ENCODE measurements around the gene SHISA4.

The SHISA4 gene

DNA sequence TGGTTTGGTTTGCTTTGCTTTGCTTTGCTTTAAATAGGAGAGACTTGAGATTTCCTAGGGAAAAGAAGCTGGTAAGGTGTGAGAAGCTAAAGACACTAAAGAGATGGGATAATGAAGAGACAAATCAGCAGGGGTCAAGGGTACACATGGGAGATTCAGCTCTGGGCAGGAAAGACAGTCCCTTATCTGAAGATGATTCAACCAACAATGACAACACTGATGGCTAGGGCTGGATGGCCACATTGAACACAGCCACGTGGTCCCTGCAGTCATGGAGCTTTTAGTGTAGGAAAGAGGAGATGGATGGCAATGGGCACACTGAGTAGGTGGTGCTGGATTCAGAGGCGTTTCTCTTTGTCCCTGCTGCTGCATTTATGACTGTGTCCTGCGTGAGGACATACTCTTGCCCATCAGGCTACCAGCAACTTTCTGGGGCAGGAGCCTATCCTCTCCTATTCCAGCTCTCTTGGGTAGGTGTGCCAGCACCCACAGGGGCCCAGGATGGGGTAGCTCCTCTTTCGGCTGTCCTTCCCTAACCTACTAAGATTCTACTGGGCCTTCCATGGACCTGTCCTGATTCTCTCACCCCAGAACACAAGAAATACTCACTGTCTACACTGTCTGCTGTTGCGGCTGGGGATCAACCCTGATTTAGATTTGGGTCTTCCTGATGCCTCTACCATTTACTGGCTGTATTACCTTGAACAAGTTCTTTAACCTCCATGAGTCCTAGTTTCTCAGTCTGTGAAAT is 1.4 kb upstream of the SHISA4 start:
- TF ChIP-seq POLR2A (IDR thresholded peaks at IDR 0.05; ENCODE audit: low read depth, low read length): no peak
- FAIRE-seq: no peak

DNA sequence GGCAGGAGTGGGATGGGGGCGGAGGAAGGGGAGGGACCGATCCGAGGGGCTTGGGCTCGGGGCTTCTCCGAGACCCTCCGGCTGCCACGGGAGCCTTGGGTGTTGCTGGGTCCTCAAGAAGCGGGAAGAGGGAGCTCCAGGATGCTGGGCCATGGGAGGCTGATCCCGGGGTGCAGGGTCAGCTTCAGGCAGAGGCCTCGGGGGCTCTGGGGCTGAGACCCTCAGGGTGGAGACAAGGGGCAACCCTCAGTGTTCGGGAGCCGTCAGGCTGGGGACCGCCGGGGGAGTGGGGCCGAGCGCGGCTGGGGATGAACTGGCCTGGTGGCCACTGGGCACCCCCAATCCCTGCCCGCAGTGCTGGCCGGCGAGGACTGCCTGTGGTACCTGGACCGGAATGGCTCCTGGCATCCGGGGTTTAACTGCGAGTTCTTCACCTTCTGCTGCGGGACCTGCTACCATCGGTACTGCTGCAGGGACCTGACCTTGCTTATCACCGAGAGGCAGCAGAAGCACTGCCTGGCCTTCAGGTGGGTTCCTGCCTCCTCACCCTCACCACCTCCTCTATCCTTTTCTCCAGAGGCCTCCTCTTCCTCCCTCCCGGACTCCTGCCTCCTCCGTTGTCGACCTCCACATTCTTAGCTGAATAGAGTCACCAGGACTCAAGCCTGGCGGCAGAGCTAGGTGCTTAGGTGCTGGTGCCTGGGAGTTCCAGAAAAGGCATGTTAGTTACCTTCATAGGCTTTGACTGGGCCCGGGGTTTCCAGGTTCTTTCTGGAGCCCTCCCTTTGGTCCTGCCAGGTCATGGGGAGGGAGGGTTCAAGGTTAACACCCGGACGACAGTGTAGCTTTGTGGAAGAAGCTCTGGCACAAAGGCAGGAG is 631 bp downstream of the SHISA4 start:
- FAIRE-seq: no peak
- no peak for DNase-seq (ENCODE audit: insufficient read length, low spot score)
- no peak for TF ChIP-seq POLR2A (IDR thresholded peaks at IDR 0.05; ENCODE audit: low read depth, low read length)

More for the DNA sequence above, 1.4 kb upstream of the SHISA4 start:
- no peak for DNase-seq (ENCODE audit: insufficient read length, low spot score)

DNA sequence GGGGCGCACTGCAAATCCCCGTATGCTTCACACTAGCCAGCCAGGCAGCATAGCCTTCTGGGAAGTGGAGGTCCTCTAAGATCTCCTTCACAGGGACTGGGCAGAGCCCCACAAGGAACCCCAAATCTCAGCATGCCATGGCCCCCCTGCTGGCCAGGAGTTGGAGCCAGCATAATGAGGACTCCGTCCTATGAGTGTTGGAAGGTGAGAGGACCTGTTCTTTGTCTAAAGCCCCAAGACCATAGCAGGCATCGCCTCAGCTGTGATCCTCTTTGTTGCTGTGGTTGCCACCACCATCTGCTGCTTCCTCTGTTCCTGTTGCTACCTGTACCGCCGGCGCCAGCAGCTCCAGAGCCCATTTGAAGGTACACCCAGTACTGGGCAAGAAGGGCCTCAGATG is 1.5 kb downstream of the SHISA4 start:
- no peak for TF ChIP-seq POLR2A (IDR thresholded peaks at IDR 0.05; ENCODE audit: low read depth, low read length)
- FAIRE-seq (no peak), DNase-seq (ENCODE audit: insufficient read length, low spot score) (no peak)

DNA sequence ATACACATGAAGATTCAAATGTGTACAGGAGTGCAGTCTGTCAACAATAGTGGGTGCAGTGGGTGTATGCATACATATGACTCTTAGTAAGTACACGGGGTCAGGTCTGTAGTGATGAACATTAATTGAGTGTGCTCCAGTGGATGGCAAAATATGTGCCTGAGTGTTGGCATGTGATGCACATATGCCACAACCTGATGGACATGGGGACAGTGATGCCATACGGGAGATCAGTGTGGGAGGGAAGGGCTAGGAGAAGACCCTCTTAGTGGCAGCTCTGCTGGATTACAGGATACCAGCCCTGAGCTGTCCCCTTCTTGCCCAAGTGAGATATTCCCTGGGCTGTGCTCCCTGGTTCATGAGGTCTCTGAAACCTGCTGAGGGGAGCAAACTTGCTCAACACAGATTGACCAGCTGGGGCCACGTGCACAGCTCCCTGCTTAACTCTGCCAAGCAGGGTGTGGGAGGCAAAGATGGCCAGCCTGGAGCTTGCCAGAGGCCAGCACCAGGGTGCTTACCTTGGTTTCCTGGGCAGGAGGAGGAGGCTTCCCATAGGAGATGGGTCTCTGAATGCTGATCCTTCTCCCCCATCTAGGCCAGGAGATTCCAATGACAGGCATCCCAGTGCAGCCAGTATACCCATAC is 2.2 kb downstream of the SHISA4 start:
- no peak for TF ChIP-seq POLR2A (IDR thresholded peaks at IDR 0.05; ENCODE audit: low read depth, low read length)
- no peak for FAIRE-seq
- no peak for DNase-seq (ENCODE audit: insufficient read length, low spot score)

DNA sequence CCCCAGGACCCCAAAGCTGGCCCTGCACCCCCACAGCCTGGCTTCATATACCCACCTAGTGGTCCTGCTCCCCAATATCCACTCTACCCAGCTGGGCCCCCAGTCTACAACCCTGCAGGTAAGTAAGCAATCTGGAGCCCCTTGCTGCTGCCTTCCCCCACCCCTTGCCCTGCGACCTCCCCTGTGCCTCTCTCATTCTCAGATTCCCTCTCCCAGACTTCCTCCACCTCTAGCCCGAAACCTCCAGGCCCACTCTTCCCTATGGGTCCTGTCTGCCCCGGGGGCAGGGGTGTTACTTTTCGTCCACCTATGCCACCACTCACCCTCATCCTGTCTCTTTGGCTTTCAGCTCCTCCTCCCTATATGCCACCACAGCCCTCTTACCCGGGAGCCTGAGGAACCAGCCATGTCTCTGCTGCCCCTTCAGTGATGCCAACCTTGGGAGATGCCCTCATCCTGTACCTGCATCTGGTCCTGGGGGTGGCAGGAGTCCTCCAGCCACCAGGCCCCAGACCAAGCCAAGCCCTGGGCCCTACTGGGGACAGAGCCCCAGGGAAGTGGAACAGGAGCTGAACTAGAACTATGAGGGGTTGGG is 2.9 kb downstream of the SHISA4 start:
- no peak for FAIRE-seq
- TF ChIP-seq POLR2A (IDR thresholded peaks at IDR 0.05; ENCODE audit: low read depth, low read length): no peak
- DNase-seq (ENCODE audit: insufficient read length, low spot score): no peak

DNA sequence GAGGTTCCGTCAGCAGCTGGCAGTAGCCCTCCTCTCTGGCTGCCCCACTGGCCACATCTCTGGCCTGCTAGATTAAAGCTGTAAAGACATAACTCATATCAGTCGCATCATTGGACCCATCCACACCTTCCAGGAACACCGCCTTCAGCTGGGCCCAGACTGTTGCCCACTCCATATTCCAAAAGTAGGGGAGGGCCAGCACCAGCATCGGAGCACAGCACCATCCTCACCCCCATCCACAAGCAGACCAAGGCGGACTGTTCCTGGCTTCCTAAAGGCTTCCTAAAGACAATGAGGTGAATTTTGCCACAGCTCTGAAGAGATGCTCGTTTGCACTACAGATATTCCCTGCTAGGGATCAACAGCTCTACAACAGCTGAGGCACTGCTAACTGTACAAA is 3.5 kb downstream of the SHISA4 start:
- DNase-seq (ENCODE audit: insufficient read length, low spot score): no peak
- FAIRE-seq: no peak
- no peak for TF ChIP-seq POLR2A (IDR thresholded peaks at IDR 0.05; ENCODE audit: low read depth, low read length)

DNA sequence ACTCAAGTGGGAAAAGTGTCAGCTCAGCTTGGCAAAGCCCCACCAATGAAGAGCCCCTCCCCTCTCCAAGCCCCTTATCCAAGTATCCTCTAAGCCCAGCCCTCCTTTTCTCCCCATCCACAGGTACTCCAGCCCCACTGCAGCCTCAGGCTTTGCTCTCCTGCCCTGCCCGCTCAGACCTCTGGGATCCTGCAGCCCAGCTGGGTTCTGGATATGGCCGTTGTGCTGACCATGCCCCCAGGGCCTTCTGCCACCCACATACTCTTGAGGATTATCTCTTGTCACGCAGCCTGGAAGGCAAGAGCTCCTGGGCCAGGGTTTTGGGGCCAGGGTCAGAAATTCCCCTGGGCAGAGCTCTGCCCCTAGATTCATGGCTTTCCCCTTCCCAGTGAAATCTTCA is 4.7 kb downstream of the SHISA4 start:
- no peak for DNase-seq (ENCODE audit: insufficient read length, low spot score)
- TF ChIP-seq POLR2A (IDR thresholded peaks at IDR 0.05; ENCODE audit: low read depth, low read length): no peak
- FAIRE-seq: no peak

DNA sequence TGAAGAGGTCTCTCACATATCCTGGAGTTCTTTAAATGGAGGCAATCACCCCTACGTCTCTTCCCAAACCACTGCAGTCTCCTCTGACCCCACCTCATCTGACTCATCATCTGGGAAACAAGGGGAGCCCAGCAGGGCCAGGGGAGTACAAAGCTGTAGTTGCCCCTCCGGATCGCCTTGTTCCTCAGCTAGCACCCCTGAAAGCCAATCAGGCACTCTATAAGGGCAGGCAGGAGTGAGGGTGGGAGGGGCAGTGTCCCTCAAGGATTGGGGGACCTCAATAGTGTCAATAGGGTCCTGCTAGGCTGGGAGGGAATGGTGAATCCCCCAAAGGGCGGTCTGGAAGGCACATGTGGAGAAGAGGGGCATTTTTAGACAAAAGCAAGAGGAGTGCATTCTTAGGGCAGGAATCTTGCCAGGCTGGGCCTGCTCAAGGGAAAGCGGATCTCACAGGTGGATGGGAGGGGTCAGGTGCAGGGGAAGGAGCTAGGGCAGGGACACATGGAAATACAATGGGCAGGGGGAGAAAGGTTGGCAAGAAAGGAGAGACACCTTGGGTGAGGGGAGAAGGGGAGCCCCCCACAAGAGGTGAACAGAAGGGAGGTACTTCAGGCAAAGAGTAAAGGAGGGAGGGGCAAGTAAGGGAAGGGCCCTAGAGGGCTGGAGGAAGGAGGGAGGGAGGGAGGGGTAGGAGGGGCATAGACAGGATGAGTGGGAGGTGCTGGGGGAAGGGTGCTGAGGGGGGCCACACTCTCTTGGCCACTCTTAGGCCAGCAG is 5.8 kb downstream of the SHISA4 start:
- FAIRE-seq (no peak), DNase-seq (ENCODE audit: insufficient read length, low spot score) (no peak)
- no peak for TF ChIP-seq POLR2A (IDR thresholded peaks at IDR 0.05; ENCODE audit: low read depth, low read length)

DNA sequence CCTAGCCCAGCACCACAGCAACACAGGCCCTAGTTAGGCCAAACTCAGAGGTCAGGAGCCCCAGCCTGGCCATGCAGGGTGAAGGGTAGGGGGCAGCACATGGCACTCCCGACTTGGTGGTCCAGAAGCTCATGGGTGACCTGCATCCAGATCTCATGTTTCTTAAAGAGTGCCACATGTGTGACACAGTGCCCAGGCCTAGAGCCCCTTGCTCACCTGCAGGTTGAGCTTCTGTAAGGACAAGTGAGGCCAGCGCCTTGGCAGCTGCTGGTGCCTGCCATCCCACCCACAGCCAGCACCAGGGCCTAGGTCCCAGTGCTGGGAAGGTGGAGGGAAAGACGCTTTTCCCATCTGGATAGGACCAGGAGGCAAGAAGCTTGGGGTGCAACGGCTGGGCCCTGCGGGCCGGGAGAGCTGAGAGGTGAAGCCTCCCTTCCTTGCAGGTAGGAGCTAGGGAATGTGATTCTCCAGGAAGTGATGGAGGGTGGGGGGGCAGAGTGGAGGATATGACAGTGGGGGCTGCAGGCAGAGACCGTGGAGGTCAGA is 6.5 kb downstream of the SHISA4 start:
- no peak for FAIRE-seq
- TF ChIP-seq POLR2A (IDR thresholded peaks at IDR 0.05; ENCODE audit: low read depth, low read length): no peak

DNA sequence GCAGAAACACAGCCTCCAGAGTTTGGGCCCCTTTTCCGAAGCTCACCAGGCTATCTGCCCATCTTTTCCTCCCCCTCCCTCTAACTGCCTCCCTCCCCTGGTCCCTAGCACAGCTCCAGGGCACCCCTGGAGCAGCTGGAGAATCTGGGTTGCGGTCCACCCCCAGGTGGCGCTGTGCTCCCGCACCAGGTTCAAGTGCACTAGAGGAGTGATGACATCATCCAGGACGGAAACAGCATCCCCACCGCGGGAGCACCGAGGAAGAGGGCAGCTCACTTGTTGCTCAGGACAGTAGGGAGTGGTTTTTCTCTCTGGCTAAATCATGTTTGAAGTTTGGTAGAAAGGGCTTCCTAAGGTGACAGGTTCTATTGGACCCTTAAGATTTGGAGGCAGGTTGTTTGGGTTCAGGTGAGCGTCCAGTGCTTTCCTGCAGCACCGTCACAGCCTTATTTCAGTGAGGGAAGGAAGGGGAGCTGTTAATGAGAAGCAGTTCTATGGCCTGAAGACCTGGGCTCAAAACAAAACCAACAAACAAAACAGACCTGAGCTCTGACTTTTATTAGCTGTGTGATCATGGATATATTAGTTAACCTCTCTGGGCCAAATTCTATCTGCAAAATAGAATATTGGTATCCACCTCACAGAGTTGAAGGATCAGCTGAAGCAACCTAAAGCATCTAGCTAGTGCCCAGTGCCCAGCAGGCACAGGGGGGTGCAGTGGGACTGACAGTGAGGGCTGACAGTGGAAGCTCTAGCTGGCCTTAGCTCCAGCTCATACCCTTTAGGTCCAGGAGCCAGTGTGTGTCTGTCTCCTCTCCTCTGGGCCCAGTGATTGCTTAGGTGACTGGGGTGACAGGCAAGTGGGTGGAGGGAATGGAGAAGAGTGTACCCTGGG is 7.5 kb downstream of the SHISA4 start:
- TF ChIP-seq POLR2A (IDR thresholded peaks at IDR 0.05; ENCODE audit: low read depth, low read length): no peak
- peak; percentile 89 for DNase-seq (ENCODE audit: insufficient read length, low spot score)
- peak; percentile 55 for FAIRE-seq

More for the DNA sequence above, 6.5 kb downstream of the SHISA4 start:
- no peak for DNase-seq (ENCODE audit: insufficient read length, low spot score)

DNA sequence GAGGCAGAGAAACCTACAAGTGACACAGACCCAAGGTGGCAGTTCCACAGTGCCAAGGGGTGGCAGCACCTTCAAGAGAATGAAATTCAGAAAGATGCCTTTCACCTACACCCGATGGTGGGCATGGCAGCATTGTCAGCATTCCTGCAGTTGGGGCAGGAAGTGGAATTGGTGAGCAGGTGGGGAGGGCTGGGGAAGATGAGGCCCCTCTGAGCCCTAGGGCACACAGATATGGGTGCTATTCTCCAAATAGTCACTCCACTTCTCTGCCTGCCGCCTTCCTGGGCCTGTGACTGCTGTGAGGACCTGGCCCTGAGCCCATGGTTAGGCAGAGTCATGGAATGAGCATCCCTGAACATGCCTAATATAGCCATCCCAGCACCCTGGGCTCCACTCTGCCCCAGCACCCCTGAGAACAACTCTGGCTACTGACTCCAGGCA is 8.3 kb downstream of the SHISA4 start:
- peak; percentile 64 for DNase-seq (ENCODE audit: insufficient read length, low spot score)
- FAIRE-seq: no peak
- no peak for TF ChIP-seq POLR2A (IDR thresholded peaks at IDR 0.05; ENCODE audit: low read depth, low read length)
